HUES48 (cell line): ENCODE measurements around the gene PDK4.
"Not testable (repeated sequence)": the region's sequence is repeated elsewhere in the genome, so short reads cannot be mapped to it uniquely, and the experiment has no call there.

ENCODE experiments used
- H3K27ac ChIP-seq: one replicate; pipeline ENCODE4 v1.7.0; 2013; ENCODE audit warnings: low read depth, low read length, inconsistent platforms
- H3K27me3 ChIP-seq: 2 replicates; pipeline ENCODE4 v1.6.1; 2013; ENCODE audit warnings: mild to moderate bottlenecking, low read length; ENCODE audit not compliant: control insufficient read depth, insufficient read depth
- H3K36me3 ChIP-seq: 2 replicates; pipeline ENCODE4 v1.6.1; 2013; ENCODE audit warnings: low read length; ENCODE audit not compliant: control insufficient read depth, insufficient read depth
- H3K4me1 ChIP-seq: 2 replicates; pipeline ENCODE4 v1.6.1; 2013; ENCODE audit warnings: mild to moderate bottlenecking, low read length; ENCODE audit not compliant: control insufficient read depth, insufficient read depth
- H3K4me3 ChIP-seq: 2 replicates; pipeline ENCODE4 v1.5.1; 2013; ENCODE audit warnings: mild to moderate bottlenecking, low read depth, low read length
- H3K9ac ChIP-seq: 2 replicates; pipeline ENCODE4 v1.6.1; 2013; ENCODE audit warnings: mild to moderate bottlenecking, low read depth, low read length, moderate library complexity
- H3K9me3 ChIP-seq: 2 replicates; pipeline ENCODE4 v1.6.1; 2013; ENCODE audit warnings: low read length; ENCODE audit not compliant: control insufficient read depth, insufficient read depth

The PDK4 gene

DNA sequence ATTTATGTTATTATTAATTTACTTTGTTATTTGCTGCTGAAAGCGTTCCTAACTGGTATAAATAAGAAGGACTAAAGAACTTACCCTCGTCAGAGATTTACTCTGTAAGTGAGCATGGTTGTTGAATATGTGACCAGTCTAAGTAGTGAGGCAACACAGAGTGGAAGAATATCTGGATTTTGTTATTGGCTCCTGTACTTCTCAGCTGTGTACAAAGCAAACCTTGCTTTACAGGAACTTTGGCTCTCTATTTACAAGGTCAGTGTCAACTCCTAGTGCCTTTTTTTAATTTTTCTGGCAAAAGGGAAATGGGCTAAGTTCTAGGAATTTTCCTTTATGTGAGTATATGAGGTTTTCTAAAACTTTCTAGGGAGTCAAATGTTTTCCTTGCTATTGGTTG is 35.6 kb downstream of the PDK4 start:
- Histone ChIP-seq H3K9me3 (no peaks in the 10 kb centered on the region), H3K4me3 (no peak overlapping the region), H3K36me3 (no peaks in the 10 kb centered on the region)

DNA sequence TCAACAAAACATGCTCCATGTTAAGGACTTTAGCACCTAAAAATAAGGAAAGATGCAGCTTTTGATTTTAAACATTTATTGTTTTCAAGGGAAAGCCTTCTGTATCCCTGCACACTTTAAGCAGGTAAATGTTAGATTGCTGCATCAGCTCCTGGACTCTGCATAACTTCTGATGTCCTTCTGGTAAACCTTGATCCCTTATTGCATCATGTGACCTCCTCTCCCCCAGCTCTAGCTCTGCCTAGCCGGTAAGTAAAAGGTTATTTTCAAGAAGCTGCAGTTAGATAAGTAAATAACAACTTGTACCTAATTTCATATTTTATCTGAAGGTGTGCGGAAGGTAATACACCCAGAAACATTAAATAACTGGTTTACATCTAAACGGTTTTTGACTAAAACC is 37.5 kb downstream of the PDK4 start:
- Histone ChIP-seq H3K9ac (no peak overlapping the region), H3K36me3 (no peaks in the 10 kb centered on the region), H3K27ac (no peak overlapping the region), H3K4me1 (no peaks in the 10 kb centered on the region), H3K27me3 (no peaks in the 10 kb centered on the region), H3K4me3 (no peak overlapping the region), H3K9me3 (no peaks in the 10 kb centered on the region)

More for the DNA sequence above, 35.6 kb downstream of the PDK4 start:
- no peak overlapping the region for H3K9ac ChIP-seq
- H3K27ac ChIP-seq: no peak overlapping the region
- no peaks in the 10 kb centered on the region for H3K27me3 ChIP-seq
- no peaks in the 10 kb centered on the region for H3K4me1 ChIP-seq

DNA sequence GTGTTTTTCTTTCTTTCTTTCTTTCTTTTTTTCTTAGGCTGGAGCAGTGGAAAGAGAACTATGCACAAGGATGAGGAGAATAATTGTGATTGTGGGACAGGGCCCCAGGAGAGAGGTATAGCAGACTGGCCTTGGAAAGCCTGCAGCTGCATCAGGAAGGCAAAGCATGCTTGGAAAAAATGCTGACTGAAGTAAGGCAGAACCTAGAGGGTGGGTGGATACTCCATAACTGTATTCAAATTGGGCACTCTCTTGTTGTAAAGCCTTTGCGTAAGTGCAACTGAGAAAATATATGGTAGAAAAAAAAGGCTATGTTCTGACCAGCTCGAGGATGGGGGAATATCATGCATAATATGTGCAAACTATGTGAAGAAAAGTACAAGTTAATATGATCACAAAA is 39.5 kb downstream of the PDK4 start:
- no peaks in the 10 kb centered on the region for H3K4me1 ChIP-seq
- no peak overlapping the region for H3K9ac ChIP-seq
- H3K27ac ChIP-seq: no peak overlapping the region
- no peaks in the 10 kb centered on the region for H3K9me3 ChIP-seq
- H3K36me3 ChIP-seq: no peaks in the 10 kb centered on the region
- H3K4me3 ChIP-seq: no peak overlapping the region
- H3K27me3 ChIP-seq: no peaks in the 10 kb centered on the region

DNA sequence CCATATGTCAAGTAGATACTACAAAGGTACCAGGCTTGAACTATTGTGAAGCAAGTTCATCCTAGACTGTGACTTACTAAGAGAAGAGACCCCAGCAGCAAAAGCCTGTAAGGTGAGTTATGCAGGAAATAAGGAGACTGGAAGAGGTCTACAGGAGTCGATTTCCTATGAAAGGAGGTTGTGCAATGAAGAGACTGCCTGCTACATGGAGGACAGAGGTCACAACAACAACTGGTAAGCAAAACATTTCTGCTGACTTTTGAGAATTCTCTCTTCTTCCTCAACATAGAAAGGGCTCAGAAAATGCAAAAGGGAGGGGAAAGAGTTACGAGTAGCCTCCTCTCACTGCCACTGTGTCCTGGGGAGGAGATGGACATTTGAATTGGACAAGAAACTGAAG is 42.4 kb downstream of the PDK4 start:
- no peak overlapping the region for H3K27ac ChIP-seq
- H3K27me3 ChIP-seq: no peaks in the 10 kb centered on the region
- no peaks in the 10 kb centered on the region for H3K36me3 ChIP-seq
- no peak overlapping the region for H3K9ac ChIP-seq
- no peaks in the 10 kb centered on the region for H3K4me1 ChIP-seq
- H3K4me3 ChIP-seq: no peak overlapping the region
- H3K9me3 ChIP-seq: no peaks in the 10 kb centered on the region

DNA sequence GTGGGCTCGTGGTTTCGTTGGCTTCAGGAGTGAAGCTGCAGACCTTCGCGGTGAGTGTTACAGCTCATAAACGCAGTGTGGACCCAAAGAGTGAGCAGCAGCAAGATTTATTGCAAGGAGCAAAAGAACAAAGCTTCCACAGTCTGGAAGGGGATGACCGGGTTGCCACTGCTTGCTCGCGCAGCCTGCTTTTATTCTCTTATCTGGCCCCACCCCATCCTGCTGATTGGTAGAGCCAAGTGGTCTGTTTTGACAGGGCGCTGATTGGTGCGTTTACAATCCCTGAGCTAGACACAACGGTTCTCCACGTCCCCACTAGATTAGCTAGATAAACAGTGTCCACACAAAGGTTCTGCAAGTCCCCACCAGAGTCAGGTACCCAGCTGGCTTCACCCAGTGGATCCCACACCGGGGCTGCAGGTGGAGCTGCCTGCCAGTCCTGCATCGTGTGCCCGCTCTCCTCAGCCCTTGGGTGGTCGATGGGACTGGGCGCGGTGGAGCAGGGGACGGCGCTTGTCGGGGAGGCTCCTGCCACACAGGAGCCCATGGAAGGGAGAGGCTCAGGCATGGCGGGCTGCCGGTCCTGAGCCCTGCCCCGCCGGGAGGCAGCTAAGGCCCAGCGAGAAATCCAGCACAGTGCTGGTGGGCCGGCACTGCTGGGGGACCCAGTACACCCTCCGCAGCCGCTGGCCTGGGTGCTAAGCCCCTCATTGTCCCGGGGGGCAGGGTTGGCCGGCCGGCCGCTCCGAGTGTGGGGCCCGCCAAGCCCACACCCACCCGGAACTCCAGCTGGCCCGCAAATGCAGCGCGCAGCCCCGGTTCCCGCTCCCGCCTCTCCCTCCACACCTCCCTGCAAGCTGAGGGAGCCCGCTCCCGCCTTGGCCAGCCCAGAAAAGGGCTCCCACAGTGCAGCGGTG is 44.0 kb downstream of the PDK4 start:
- H3K27me3 ChIP-seq, H3K9me3 ChIP-seq, H3K36me3 ChIP-seq, H3K9ac ChIP-seq, H3K4me1 ChIP-seq, H3K4me3 ChIP-seq, H3K27ac ChIP-seq: not testable (repeated sequence)

DNA sequence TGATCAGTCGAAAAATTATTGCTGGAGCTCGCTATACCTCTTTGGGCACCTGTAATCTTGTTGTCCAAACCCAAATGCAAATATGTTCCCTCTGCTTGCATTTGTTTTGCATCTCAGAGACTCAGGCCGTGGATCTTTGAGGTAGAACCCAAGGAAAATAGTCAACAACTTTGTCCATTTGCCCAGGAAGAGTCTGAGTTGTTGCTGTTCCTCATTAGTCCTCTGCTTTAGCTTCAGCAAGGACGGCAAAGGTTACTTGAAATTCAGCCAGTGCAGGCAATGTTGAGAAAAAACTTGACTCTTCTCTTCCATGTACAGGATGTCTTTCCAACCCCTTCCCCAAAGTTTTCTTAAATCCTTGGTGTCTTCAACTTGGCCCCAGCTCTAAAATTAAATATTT is 45.8 kb downstream of the PDK4 start:
- Histone ChIP-seq H3K27ac (no peak overlapping the region), H3K9me3 (no peaks in the 10 kb centered on the region), H3K4me1 (no peaks in the 10 kb centered on the region), H3K9ac (no peak overlapping the region), H3K36me3 (no peaks in the 10 kb centered on the region), H3K27me3 (no peaks in the 10 kb centered on the region), H3K4me3 (no peak overlapping the region)

DNA sequence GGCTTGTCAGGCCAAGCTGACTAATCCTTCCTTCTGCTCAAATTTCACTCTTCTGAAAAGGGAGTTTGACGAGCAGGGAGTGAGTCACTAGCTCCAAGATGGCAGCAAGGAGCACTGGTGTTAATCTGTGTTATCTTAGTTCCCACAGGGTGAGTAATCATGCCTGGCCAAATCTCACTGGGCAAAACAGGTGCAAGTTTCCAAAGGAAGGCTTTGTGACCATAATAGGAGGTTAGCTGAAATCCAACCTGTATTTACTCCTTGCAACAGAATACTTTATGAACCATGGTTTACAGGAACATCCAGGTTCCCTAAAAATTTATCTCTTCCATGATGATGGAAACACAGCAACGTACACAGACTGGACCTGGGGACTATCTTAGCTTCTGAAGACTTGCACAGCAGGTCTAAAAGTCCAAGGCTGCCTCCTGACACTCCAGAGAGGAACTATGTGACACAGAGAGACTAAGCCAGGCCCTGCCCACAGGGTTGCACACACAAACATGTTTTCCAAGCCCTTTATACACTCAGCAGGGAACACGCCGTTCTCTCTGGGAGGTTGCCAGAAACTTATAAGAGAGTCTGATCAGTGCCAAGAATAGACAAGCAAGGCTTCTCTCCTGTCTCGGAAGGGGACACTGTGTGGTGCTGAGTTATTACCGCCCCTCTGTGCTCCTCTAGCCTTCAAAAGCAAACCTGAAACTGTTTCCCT is 46.3 kb downstream of the PDK4 start:
- H3K27me3 ChIP-seq: no peaks in the 10 kb centered on the region
- no peaks in the 10 kb centered on the region for H3K36me3 ChIP-seq
- no peak overlapping the region for H3K4me3 ChIP-seq
- H3K9me3 ChIP-seq: no peaks in the 10 kb centered on the region
- no peak overlapping the region for H3K9ac ChIP-seq
- H3K4me1 ChIP-seq: peaks cover 4% of the 10 kb centered on the region; the same call in 1 of the 2 replicates
- H3K27ac ChIP-seq: peak overlapping the region; percentile 53

DNA sequence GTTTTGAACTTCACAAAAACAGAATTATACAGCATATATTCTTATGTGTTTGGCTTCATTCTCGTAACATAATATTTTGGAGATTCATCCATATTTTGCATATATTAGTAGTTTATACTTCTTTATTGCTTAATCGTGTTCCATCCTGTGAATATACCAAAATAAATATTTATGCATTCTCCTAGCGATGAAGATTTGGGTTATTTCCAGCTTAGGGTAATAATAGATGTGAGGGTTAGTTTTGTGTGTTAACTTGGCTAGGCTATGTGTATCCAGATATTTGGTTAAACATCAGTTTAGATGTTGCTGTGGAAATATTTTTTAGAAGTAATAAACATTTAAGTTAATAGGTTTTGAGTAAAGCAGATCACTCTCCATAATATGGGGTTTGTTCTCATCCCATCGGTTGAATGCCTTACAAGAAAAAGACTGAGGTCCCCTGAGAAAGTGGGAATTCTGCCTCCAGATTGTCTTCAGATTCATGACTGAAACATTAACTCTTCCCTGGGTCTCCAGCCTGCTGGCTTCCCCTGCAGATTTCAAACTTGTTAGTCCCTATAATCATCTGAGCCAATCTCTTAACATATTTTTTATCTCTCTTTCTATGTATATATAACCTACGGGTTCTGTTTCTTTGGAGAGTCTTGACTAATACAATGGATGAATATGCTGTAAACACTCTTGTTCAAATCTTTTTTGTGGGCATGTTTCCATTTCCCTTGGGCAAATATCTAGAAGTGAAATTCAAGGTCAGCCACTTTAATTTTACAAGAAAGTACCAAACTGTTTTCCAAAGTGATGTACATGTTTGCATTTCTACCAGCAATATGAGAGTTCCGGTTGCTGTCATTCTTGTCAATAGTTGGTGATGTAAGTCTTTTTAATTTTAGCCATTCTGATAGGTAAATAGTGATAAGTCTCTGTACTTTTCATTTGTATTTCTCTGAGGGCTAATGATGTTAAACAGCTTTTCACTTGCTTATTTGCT is 48.7 kb downstream of the PDK4 start:
- no peak overlapping the region for H3K27ac ChIP-seq
- no peaks in the 10 kb centered on the region for H3K36me3 ChIP-seq
- peaks cover 4% of the 10 kb centered on the region; the same call in 1 of the 2 replicates for H3K4me1 ChIP-seq
- no peak overlapping the region for H3K9ac ChIP-seq
- H3K9me3 ChIP-seq: no peaks in the 10 kb centered on the region
- no peaks in the 10 kb centered on the region for H3K27me3 ChIP-seq
- no peak overlapping the region for H3K4me3 ChIP-seq

DNA sequence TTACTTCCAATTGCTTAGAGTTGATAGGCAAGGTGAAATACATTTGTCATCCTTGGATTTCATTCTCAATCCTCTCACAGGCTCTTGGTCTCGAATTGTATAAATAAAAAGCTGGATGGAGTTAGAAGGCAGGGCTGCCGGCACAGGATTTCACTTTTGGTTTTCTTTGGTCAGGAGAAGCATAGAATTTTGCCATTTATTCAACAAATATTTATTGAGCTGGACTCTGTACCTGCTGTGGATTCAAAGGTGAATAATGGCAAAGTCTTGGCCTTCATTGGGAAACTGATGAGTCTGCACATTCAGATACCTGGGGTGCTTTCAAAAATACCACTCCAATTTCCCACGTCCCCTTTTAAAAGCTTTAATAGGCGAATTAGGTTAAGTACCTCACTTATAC is 49.7 kb downstream of the PDK4 start:
- Histone ChIP-seq H3K36me3 (no peaks in the 10 kb centered on the region), H3K9me3 (no peaks in the 10 kb centered on the region), H3K4me3 (no peak overlapping the region), H3K27me3 (no peaks in the 10 kb centered on the region), H3K9ac (no peak overlapping the region), H3K4me1 (peaks cover 4% of the 10 kb centered on the region; the same call in 1 of the 2 replicates), H3K27ac (no peak overlapping the region)

DNA sequence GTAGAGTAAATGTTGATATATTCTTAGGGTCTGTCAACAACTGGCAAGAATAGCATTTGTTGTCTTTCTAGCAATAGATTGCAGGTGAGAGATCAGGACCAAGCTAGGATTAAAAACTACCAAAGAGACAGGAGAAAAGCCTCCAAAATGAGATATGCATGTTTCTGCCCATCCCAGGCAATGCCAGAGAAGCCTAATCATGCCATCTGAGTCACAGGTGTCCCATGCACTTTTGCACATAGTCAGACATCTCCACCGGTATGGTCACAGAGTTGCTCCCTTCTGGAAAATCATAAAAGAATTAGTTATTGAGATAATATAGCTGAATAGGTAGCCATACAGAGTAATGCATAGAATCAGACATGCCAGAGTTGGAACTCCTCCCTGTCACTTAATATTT is 50.6 kb downstream of the PDK4 start:
- Histone ChIP-seq H3K9ac (no peak overlapping the region), H3K9me3 (no peaks in the 10 kb centered on the region), H3K27me3 (no peaks in the 10 kb centered on the region), H3K36me3 (no peaks in the 10 kb centered on the region), H3K4me3 (no peak overlapping the region), H3K4me1 (peaks cover 4% of the 10 kb centered on the region; the same call in 1 of the 2 replicates), H3K27ac (no peak overlapping the region)
